ENCODE data around the gene AATF. TPM values are rescaled to one million over a fixed set of nuclear protein-coding genes. Genes with fewer than 3 reads are reported as not detected.
"Not testable (repeated sequence)": the region's sequence is repeated elsewhere in the genome, so short reads cannot be mapped to it uniquely, and the experiment has no call there.

The AATF gene
- total RNA-seq, 3 donors from 2014 or later: 34.4 to 47.2 (median 40.0) TPM

GRCh38 chr17:37066322-37067255 is 117.8 kb downstream of the AATF start:
- H3K4me1 ChIP-seq: no peaks in the 10 kb centered on the region
- H3K36me3 ChIP-seq: no peaks in the 10 kb centered on the region
- no peaks in the 10 kb centered on the region for H3K9me3 ChIP-seq
- no peak for DNase-seq (ENCODE audit: low spot score in 2 of 2)
- no peaks in the 10 kb centered on the region for H3K27me3 ChIP-seq
- intact Hi-C loops (cut with DNase I; ENCODE audit: low total_unique reads): no loop called here
- TF ChIP-seq POLR2AphosphoS5 (IDR thresholded peaks at IDR 0.05) (no peak), POLR2A (IDR thresholded peaks at IDR 0.05) (no peak), CTCF (IDR thresholded peaks at IDR 0.05) (no peak)
- H3K27ac ChIP-seq: no peak overlapping the region
- no peak overlapping the region for H3K4me3 ChIP-seq

GRCh38 chr17:37067555-37068111 is 118.9 kb downstream of the AATF start:
- Histone ChIP-seq H3K9me3 (no peaks in the 10 kb centered on the region), H3K27me3 (no peaks in the 10 kb centered on the region), H3K4me3 (peak overlapping the region in 1 of 3 donors; percentile 17), H3K27ac (no peak overlapping the region), H3K36me3 (no peaks in the 10 kb centered on the region), H3K4me1 (no peaks in the 10 kb centered on the region)
- no peak for TF ChIP-seq POLR2A (IDR thresholded peaks at IDR 0.05)
- TF ChIP-seq POLR2AphosphoS5 (IDR thresholded peaks at IDR 0.05): no peak
- TF ChIP-seq CTCF (IDR thresholded peaks at IDR 0.05): no peak
- DNase-seq (ENCODE audit: low spot score in 2 of 2): peak; percentile 39 to 68
- intact Hi-C loops (cut with DNase I; ENCODE audit: low total_unique reads): no loop called here

GRCh38 chr17:37068266-37068665 is 119.5 kb downstream of the AATF start:
- H3K36me3 ChIP-seq: no peaks in the 10 kb centered on the region
- TF ChIP-seq POLR2AphosphoS5 (IDR thresholded peaks at IDR 0.05) (no peak), POLR2A (IDR thresholded peaks at IDR 0.05) (no peak)
- no peaks in the 10 kb centered on the region for H3K27me3 ChIP-seq
- intact Hi-C loops (cut with DNase I; ENCODE audit: low total_unique reads): no loop called here
- H3K27ac ChIP-seq: no peak overlapping the region
- no peak for DNase-seq (ENCODE audit: low spot score in 2 of 2)
- H3K9me3 ChIP-seq: no peaks in the 10 kb centered on the region
- no peak overlapping the region for H3K4me3 ChIP-seq
- H3K4me1 ChIP-seq: no peaks in the 10 kb centered on the region

- Histone ChIP-seq H3K4me1 (no peaks in the 10 kb centered on the region), H3K4me3 (no peak overlapping the region), H3K27ac (no peak overlapping the region), H3K27me3 (no peaks in the 10 kb centered on the region), H3K9me3 (no peaks in the 10 kb centered on the region), H3K36me3 (no peaks in the 10 kb centered on the region)
- intact Hi-C loops (cut with DNase I; ENCODE audit: low total_unique reads): no loop called here
- no peak for DNase-seq (ENCODE audit: low spot score in 2 of 2)
- TF ChIP-seq POLR2AphosphoS5 (IDR thresholded peaks at IDR 0.05) (no peak), POLR2A (IDR thresholded peaks at IDR 0.05) (no peak), CTCF (IDR thresholded peaks at IDR 0.05) (no peak)
Observed at GRCh38 chr17:37069087-37069486, 120.3 kb downstream of the AATF start.

GRCh38 chr17:37073464-37073863 is 124.7 kb downstream of the AATF start:
- H3K27ac ChIP-seq; H3K36me3 ChIP-seq; intact Hi-C loops (cut with DNase I; ENCODE audit: low total_unique reads); H3K9me3 ChIP-seq; DNase-seq (ENCODE audit: low spot score in 2 of 2); H3K4me3 ChIP-seq; H3K4me1 ChIP-seq; H3K27me3 ChIP-seq: not testable (repeated sequence)

GRCh38 chr17:37079065-37079708 is 130.4 kb downstream of the AATF start:
- Histone ChIP-seq H3K27me3 (no peaks in the 10 kb centered on the region), H3K27ac (no peak overlapping the region), H3K36me3 (no peaks in the 10 kb centered on the region), H3K4me3 (no peak overlapping the region), H3K4me1 (no peaks in the 10 kb centered on the region), H3K9me3 (peaks cover 0 to 5% of the 10 kb centered on the region in 2 donors)
- no peak for TF ChIP-seq POLR2AphosphoS5 (IDR thresholded peaks at IDR 0.05)
- DNase-seq (ENCODE audit: low spot score in 2 of 2): no peak
- intact Hi-C loops (cut with DNase I; ENCODE audit: low total_unique reads): no loop called here

Measured in breast epithelium (tissue), 4 donors.